Measurements from ENCODE around the gene RABGAP1L.
"Not testable (repeated sequence)": the region's sequence is repeated elsewhere in the genome, so short reads cannot be mapped to it uniquely, and the experiment has no call there.

The RABGAP1L gene

GRCh38 chr1:174568551-174568950, 409.2 kb downstream of the RABGAP1L start:
- DNase-seq (ENCODE audit: low read depth) = no peak

DNA sequence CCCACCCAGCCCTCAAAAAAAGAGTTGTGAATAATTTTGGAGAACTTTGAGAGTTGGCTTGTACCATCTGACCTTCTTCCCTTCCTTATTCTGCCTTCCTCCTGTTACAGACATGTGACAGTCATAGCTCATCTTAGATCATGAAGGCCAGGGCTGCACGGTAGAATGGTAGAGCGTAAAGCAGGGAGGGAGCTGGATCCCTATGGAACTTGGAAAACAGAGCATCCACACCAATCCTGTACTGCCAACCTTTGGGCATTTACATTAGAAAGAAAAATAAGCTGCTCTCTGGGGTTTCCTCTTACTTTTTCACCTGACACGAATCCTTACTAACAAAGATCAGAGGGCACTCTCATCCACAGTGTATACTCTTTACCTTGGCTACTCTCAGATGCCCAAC, 409.9 kb downstream of the RABGAP1L start:
- DNase-seq (ENCODE audit: low read depth) = no peak

- DNase-seq (ENCODE audit: low read depth) = no peak
Measured at GRCh38 chr1:174572771-174573170, 413.5 kb downstream of the RABGAP1L start.

DNA sequence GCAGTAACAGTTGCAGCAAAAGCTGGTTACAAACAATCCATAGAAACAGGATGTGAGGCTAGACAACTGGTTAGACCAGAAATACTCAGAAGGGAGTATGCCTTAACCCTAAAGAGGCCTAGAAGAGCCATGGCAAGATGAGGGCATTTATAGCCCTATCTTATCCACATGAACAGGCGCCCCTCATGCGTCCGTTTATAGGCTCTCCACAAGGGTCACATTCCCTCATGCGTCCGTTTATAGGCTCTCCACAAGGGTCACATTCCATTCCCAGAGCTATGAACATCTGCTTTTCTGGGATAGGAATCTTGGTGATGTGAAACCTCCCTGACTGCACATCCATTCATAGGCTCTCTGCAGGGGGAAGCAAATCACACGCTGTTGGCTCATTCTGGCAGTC, 416.8 kb downstream of the RABGAP1L start:
- DNase-seq (ENCODE audit: low read depth) = not testable (repeated sequence)

DNA sequence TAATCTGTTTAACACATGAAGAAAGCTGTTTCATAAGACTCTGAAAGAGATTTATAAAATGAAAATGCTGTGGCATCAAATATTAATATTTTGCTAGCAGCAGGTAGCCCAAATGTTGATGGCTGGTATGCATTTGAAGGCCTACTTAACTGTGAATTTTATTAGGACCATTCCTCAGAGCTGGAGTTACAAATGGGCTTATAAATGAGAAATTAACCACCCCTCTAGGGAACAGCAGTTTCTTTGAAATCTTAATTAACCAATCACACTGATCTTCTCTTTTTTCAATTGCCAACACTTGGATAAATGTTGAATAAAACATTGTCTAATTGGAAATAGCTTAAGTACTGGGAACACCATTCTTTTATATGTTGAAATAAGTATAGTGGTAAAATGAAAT, 418.4 kb downstream of the RABGAP1L start:
- DNase-seq (ENCODE audit: low read depth) = no peak

DNA sequence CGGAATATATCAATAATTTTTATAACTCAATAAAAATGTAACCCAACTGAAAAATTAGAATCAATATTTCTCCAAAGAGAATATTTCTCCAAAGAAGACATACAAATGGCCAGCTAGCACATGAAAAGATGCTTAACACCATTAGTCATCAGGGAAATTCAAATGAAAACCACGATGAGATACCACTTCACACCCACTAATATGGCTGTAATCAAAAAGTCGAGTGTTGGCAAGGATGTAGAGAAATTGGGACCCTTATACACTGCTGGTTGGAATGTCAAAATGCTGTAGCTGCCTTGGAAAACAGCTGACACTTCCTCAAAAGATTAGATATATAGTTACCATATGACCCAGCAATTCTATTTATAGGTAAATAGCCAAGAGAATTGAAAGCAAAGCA, 421.5 kb downstream of the RABGAP1L start:
- no peak for DNase-seq (ENCODE audit: low read depth)

DNA sequence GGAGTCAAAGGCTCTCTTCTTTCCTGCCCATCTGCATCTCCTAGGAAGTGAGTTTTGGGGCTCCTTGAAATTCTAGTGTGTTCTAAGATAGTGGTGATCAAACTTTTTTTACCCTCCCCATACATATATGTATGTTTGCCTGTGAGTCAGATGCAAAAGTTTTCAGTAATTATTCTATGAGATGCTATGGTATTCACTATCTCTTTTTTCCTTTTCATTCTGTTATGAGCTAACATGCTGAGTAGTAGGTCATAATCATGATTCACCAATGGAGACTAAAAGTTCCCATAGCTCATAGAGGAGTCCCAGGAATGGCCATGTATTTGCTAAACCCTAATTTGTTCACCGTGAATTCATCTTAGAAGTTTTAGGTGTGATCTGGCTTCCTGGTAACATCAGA, 424.0 kb downstream of the RABGAP1L start:
- DNase-seq (ENCODE audit: low read depth) = no peak

GRCh38 chr1:174584071-174584470, 424.8 kb downstream of the RABGAP1L start:
- DNase-seq (ENCODE audit: low read depth) = no peak

DNA sequence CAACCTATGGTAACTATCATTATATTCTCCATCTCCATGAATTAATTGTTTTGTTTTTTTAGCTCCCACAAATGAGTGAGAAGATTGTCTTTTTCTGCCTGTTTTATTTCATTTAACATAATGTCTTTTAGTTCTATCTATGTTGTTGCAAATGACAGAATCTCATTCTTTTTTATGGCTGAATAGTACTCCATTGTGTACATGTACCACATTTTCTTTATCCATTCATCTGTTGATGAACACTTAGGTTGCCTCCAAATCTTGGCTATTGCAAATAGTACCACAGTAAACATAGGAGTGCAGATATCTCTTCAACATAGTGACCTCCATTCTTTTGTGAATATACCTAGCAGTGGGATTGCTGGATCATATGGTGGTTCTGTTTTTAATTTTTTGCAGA, 429.3 kb downstream of the RABGAP1L start:
- not testable (repeated sequence) for DNase-seq (ENCODE audit: low read depth)

DNA sequence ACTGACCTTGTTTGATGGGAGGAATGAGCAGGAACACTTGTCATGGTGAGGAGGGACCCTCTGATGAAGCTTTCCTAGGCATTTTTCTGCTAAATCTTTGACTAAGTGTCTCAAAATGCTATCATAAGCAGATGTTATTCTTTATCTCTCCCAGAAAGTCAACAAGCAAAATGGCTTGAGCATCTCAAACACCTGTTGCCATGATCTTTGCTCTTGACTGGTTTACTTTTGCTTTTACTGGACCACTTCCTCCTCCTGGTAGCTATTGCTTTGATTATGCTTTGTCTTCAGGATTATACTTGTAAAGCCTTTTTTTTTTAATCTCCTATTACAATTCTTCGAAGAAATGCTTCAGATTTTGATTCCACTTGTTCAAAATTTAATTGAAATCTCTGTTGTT, 445.9 kb downstream of the RABGAP1L start:
- no peak for DNase-seq (ENCODE audit: low read depth)

DNA sequence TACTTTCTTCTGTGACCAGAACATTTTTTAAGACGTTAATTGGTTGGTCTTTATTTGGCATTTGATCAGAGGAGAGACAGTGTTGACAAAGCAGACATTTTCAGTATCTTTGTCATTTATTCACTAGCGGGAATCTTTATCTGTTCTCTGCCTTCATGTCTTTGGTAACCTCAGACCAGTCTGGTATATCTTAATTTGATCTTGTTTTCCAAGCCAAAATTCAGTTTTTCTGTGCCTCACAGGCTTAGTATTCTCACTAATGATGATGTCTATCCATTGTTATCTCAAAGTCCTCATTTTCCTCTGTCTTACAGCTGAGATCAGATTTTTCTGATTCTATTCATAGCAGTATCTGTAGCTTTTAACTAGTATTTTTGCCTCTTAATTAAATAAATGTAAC, 447.2 kb downstream of the RABGAP1L start:
- no peak for DNase-seq (ENCODE audit: low read depth)

DNA sequence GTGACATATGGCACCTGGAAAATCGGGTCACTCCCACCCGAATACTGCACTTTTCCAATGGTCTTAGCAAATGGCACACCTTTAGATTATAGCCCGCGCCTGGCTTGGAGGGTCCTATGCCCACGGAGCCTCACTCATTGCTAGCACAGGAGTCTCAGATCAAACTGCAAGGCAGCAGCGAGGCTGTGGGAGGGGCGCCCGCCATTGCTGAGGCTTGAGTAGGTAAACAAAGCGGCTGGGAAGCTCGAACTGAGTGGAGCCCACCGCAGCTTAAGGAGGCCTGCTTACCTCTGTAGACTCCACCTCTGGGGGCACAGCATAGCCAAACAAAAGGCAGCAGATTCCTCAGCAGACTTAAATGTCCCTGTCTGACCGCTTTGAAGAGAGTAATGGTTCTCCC, 458.6 kb downstream of the RABGAP1L start:
- DNase-seq (ENCODE audit: low read depth) = not testable (repeated sequence)

DNA sequence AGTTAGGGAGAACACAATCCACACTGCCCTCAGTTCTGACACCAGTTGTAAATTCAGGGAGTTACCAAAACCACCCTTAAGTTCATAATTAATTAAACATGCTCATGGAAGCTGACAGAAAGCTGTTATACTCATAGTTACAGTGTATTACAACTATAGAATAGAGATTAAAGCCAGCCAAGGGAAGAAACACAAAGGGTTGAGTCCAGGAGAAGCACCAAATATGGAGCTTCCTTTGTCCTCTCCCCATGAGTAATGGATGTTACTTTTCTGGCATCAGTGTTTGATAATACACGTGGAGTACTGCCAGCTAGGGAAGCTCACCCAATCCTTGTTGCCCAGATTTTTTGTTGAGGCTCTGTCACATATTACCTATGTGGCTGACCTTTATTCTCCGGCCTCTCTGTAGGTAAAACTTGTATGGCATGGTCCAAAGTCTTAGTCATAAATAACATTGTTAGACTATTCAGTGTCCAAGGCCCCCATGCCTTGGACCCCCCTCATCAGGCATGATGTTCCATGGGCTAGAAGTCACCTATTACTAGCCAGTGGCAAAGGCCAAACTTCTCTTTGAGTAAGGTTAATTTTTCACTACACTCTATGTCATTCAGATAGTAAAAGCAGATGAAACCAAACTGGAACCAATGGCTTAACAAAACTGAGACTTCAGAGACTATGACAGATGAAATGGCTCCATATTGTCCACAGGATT, 464.2 kb downstream of the RABGAP1L start:
- no peak for DNase-seq (ENCODE audit: low read depth)

DNA sequence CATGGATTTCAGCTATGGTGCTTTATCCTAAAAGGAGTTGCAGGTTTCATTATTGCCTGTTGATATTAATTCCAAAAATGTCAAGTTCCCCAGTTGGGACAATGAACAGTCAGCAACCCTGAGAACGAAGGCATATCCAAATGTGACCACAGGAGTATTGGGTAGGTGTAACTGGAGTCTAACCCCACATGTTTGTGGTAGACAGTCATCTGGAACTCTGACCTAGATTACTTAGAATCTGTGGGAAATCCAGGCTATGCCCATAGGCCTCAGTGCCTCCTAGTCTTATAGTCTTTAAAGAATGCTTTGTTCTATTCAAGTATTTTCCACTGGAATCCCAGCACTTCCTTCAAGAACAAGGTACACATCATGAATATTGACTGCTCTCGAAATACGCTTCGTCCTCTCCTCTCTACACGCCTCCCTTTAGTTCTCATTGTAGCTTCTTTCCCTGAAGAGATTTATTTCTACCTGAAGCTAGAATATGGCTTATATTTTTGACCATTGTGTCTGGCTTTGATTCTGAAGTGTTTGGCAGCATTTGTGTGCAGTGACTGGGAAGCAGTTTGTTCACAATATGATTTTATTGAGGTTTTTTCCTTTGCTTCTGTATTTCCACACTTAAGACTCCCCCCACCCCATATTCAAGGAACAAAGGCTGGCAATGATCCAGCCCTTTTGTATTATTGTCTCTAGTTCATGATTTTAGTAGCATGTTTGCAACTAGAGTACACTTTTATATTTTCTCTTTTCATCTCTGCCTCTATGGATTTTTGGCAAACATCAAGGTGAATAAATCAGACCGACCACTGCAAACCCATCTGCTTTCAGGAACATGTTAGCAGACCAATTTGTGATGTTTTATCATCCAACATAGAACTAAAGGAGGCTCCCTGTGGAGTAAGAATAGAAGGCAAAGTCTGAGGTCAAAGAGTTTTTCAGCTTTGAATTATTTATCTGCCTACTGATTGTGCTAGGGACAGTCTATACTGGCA, 467.0 kb downstream of the RABGAP1L start:
- DNase-seq (ENCODE audit: low read depth) = no peak

- no peak for DNase-seq (ENCODE audit: low read depth)
Measured at GRCh38 chr1:174637487-174637886, 478.2 kb downstream of the RABGAP1L start.

- no peak for DNase-seq (ENCODE audit: low read depth)
Measured at GRCh38 chr1:174639461-174639860, 480.1 kb downstream of the RABGAP1L start.

- no peak for DNase-seq (ENCODE audit: low read depth)
Measured at GRCh38 chr1:174640783-174641182, 481.5 kb downstream of the RABGAP1L start.

DNA sequence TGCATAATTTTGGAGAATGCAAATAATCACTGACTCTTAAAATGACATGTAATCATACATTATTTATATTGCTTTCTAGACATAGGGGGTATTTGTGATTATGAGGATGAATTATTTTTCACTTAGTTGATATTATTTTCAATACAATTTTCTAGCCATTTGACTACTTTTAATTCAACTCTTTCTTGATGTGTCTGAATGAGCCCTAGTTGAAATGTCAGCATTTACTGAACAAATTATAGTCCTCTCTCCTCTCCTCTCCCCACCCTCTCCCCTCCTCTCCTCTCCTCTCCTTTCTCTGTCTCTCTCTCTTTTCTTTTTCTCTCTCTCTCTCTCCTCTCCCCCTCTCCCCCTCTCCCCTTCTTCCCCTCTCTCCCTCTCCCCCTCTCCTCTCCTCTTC, 483.1 kb downstream of the RABGAP1L start:
- DNase-seq (ENCODE audit: low read depth) = no peak

DNA sequence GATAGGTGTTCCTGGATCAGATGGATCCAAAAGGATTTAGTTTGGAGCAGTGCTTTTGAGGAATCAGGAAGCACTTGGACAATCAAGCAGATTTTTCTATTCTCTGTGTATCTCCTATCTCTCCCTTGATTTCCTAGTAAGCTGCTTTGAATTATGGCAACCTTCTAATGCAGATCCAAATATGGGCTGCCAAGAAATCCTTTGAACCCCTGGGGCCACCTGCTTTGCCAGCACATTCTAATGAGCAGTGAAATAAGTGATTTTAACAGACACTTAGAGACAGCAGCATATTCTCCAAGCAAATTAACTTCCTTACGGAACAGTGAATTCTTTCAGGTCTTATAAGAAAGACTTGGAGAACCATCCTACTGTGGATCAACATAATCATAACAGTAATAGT, 483.9 kb downstream of the RABGAP1L start:
- DNase-seq (ENCODE audit: low read depth) = no peak

GRCh38 chr1:174649572-174649971, 490.3 kb downstream of the RABGAP1L start:
- DNase-seq (ENCODE audit: low read depth) = not testable (repeated sequence)

DNA sequence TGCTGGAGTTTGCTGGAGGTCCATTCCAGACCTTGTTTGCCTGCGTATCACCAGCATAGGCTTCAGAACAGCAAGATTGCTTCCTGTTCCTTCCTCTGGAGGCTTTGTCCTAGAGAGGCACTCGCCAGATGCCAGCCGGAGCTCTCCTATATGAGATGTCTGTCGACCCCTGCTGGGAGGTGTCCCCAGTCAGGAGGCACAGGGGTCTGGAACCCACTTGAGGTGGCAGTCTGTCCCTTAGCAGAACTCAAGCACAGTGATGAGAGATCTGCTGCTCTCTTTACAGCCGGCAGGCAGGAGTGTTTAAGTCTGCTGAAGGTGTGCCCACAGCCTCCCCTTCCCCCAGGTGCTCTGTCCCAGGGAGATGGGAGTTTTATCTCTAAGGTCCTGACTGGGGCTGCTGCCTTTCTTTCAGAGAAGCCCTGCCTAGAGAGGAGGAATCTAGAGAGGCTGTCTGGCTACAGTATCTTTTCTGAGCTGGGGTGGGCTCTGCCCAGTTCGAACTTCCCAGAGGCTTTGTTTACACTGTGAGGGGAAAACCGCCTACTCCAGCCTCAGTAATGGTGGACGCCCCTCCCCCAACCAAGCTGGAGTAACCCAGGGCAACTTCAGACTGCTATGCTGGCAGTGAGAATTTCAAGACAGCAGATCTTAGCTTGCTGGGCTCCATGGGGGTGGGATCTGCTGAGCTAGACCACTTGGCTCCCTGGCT, 493.4 kb downstream of the RABGAP1L start:
- DNase-seq (ENCODE audit: low read depth) = no peak

DNA sequence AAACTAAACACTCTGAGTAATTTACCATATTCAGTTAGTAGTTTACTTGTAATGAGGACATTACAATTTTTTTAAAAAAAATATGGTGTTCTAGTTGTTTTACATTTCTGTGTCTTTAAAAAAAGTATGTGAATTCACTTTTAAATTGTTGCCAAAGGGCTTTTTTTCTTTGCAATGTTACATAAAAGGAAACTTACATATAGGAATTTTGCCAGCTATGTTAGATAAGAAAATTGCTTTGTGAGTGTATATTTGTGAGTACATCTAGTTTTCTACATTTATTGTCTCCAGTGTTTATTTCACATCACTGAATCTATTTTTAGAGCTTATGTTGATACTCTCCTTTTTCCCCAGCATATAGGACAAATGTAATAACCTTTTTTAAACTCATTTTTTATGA, 495.2 kb downstream of the RABGAP1L start:
- DNase-seq (ENCODE audit: low read depth) = no peak

Measured in stimulated activated CD8-positive, alpha-beta memory T cell treated with anti-CD3 and anti-CD28 coated beads, Interleukin-7, amount 100 ng/mL, for 24 hours (primary cell).